H1 (cell line): ENCODE data around the gene RPUSD1. TPM values are rescaled to one million over a fixed set of nuclear protein-coding genes. Genes with fewer than 3 reads are reported as not detected.

Source experiments
- CTCF ChIA-PET: fragments of 300-600 bp; sonication (Branson Sonifier 250); formaldehyde crosslinking; loops from one replicate; lab custom pipeline; 2021; ENCODE audit not compliant: partially characterized antibody; lab: Charles Lee
- POLR2A ChIA-PET: fragments of 300-600 bp; sonication (Branson Sonifier 250); formaldehyde crosslinking; loops from one replicate; lab custom pipeline; 2021; ENCODE audit warnings: inconsistent platforms; ENCODE audit not compliant: partially characterized antibody; lab: Charles Lee
- DNase-seq, 2 experiments: peaks; one replicate each; pipeline versions ENCODE4 v3.0.0 to v3.0.0-alpha.2; 2010 to 2022; ENCODE audit warnings: low spot score in 2 of 2, low read depth in 1 of 2, mixed read lengths in 1 of 2
- FAIRE-seq: peaks from 2 replicates; lab custom pipeline; 2011; peaks lifted over from hg19 to GRCh38; lab: Jason Lieb, UNC
- H2AFZ ChIP-seq: 2 replicates; pipeline ENCODE4 v1.8.1; 2012; ENCODE audit warnings: low read length, inconsistent platforms
- H2AK5ac ChIP-seq: 2 replicates; pipeline ENCODE4 v1.6.1; 2013; ENCODE audit warnings: low read depth, low read length
- H2BK120ac ChIP-seq: replicated peaks from 2 replicates; pipeline ENCODE3; 2013; ENCODE audit warnings: low read depth, low read length, inconsistent platforms
- H2BK12ac ChIP-seq: 2 replicates; pipeline ENCODE4 v1.6.1; 2013; ENCODE audit warnings: low read depth, low read length
- H2BK15ac ChIP-seq: 2 replicates; pipeline ENCODE4 v1.6.1; 2013; ENCODE audit warnings: low read length
- H2BK20ac ChIP-seq: 2 replicates; pipeline ENCODE4 v1.6.1; 2013; ENCODE audit warnings: low read length
- H2BK5ac ChIP-seq: 2 replicates; pipeline ENCODE4 v1.6.1; 2013; ENCODE audit warnings: low read depth, low read length
- H3K14ac ChIP-seq: 2 replicates; pipeline ENCODE4 v1.6.1; 2013; ENCODE audit warnings: inconsistent platforms; ENCODE audit not compliant: insufficient read length
- H3K18ac ChIP-seq: 2 replicates; pipeline ENCODE4 v1.6.1; 2013; ENCODE audit warnings: low read length; ENCODE audit errors: extremely low read depth
- H3K23ac ChIP-seq: 2 replicates; pipeline ENCODE4 v1.6.1; 2013; ENCODE audit warnings: inconsistent platforms; ENCODE audit not compliant: insufficient read length
- H3K23me2 ChIP-seq: 2 replicates; pipeline ENCODE4 v1.6.1; 2013; ENCODE audit warnings: low read depth, low read length
- H3K27ac ChIP-seq: 2 replicates; pipeline ENCODE4 v1.6.1; 2011; ENCODE audit warnings: low read depth, low read length, inconsistent platforms
- H3K27me3 ChIP-seq, 4 experiments: replicated peaks in 1 of 4; 1 replicate in 1 of 4; 2 replicates in 3 of 4; pipeline versions ENCODE4 v1.6.1 to v1.8.1; 2011 to 2013; ENCODE audit warnings: low read length in 3 of 4, mild to moderate bottlenecking in 3 of 4, inconsistent platforms in 2 of 4, mixed read lengths in 2 of 4, moderate library complexity in 1 of 4; ENCODE audit not compliant: control insufficient read depth in 3 of 4, insufficient read depth in 3 of 4; ENCODE audit errors: extremely low read depth in 1 of 4
- H3K36me3 ChIP-seq, 4 experiments: 2 replicates each; pipeline versions ENCODE4 v1.6.1 to v1.8.1; 2011 to 2013; ENCODE audit warnings: mild to moderate bottlenecking in 4 of 4, low read length in 3 of 4, moderate library complexity in 2 of 4, control low read depth in 1 of 4, inconsistent platforms in 1 of 4; ENCODE audit not compliant: insufficient read depth in 4 of 4, control insufficient read depth in 2 of 4
- H3K4ac ChIP-seq: replicated peaks from 2 replicates; pipeline ENCODE3; 2013; ENCODE audit warnings: low read length, low read depth, mixed read lengths, inconsistent platforms; ENCODE audit not compliant: insufficient read length
- H3K4me1 ChIP-seq, 4 experiments: replicated peaks in 1 of 4; 1 replicate in 1 of 4; 2 replicates in 3 of 4; pipeline versions ENCODE4 v1.6.1 to v1.8.1; 2011 to 2013; ENCODE audit warnings: low read length in 3 of 4, inconsistent platforms in 2 of 4, mixed read lengths in 1 of 4; ENCODE audit not compliant: insufficient read depth in 4 of 4, control insufficient read depth in 3 of 4
- H3K4me2 ChIP-seq, 2 experiments: 2 replicates each; pipeline versions ENCODE4 v1.6.1 to v1.8.1; 2011 to 2013; ENCODE audit warnings: low read depth in 2 of 2, low read length in 2 of 2, control low read depth in 1 of 2, inconsistent platforms in 1 of 2, mild to moderate bottlenecking in 1 of 2; ENCODE audit not compliant: insufficient read depth in 1 of 2
- H3K4me3 ChIP-seq, 4 experiments: fragments of 200-600, 300-600 bp in 1 of 4; sonication (generic), shearing (Covaris generic), sonication (Bioruptor Twin) in 1 of 4; 2 replicates each; pipeline versions ENCODE4 v1.5.1 to v1.8.1; 2011 to 2016; ENCODE audit warnings: low read length in 4 of 4, low read depth in 3 of 4, control low read depth in 2 of 4, inconsistent platforms in 2 of 4, mild to moderate bottlenecking in 2 of 4, mixed read lengths in 1 of 4, moderate library complexity in 1 of 4; ENCODE audit not compliant: insufficient read depth in 2 of 4; ENCODE audit errors: extremely low read depth in 1 of 4
- H3K56ac ChIP-seq: replicated peaks from 2 replicates; pipeline ENCODE3; 2013; ENCODE audit warnings: low read depth, mild to moderate bottlenecking, mixed read lengths, low read length, inconsistent platforms; ENCODE audit not compliant: insufficient read length
- H3K79me1 ChIP-seq: 2 replicates; pipeline ENCODE4 v1.6.1; 2013; ENCODE audit warnings: low read depth, low read length, control low read depth
- H3K79me2 ChIP-seq, 2 experiments: 2 replicates each; pipeline versions ENCODE4 v1.6.1 to v1.8.1; 2012 to 2013; ENCODE audit warnings: low read length in 2 of 2, mild to moderate bottlenecking in 2 of 2, inconsistent platforms in 1 of 2; ENCODE audit not compliant: insufficient read depth in 2 of 2, control insufficient read depth in 1 of 2
- H3K9ac ChIP-seq, 4 experiments: replicated peaks in 1 of 4; 1 replicate in 1 of 4; 2 replicates in 3 of 4; pipeline versions ENCODE4 v1.6.1 to v1.8.1; 2011 to 2013; ENCODE audit warnings: low read depth in 3 of 4, low read length in 3 of 4, control low read depth in 2 of 4, mild to moderate bottlenecking in 2 of 4, moderate library complexity in 2 of 4, inconsistent platforms in 1 of 4; ENCODE audit errors: extremely low read depth in 1 of 4
- H3K9me3 ChIP-seq, 2 experiments: 2 replicates each; pipeline versions ENCODE4 v1.6.1 to v1.8.1; 2012 to 2013; ENCODE audit warnings: mild to moderate bottlenecking in 2 of 2, moderate library complexity in 2 of 2, control low read depth in 1 of 2, inconsistent platforms in 1 of 2, low read depth in 1 of 2, low read length in 1 of 2, mixed read lengths in 1 of 2; ENCODE audit not compliant: insufficient read depth in 2 of 2
- H4K20me1 ChIP-seq, 2 experiments: replicated peaks in 1 of 2; 2 replicates each; pipeline versions ENCODE3 to v1.8.1; 2011 to 2013; ENCODE audit warnings: inconsistent platforms in 2 of 2, low read length in 2 of 2, mild to moderate bottlenecking in 1 of 2; ENCODE audit not compliant: insufficient read depth in 2 of 2, control insufficient read depth in 1 of 2
- H4K5ac ChIP-seq: 2 replicates; pipeline ENCODE4 v1.6.1; 2013; ENCODE audit warnings: low read length, low read depth, mixed read lengths, inconsistent platforms; ENCODE audit not compliant: insufficient read length
- H4K8ac ChIP-seq: 2 replicates; pipeline ENCODE4 v1.8.0; 2013; ENCODE audit warnings: mild to moderate bottlenecking, moderate library complexity, low read length, inconsistent platforms; ENCODE audit not compliant: insufficient read depth; ENCODE audit errors: extremely low read depth
- H4K91ac ChIP-seq: replicated peaks from 2 replicates; pipeline ENCODE3; 2013; ENCODE audit warnings: low read length, mixed read lengths, inconsistent platforms; ENCODE audit not compliant: insufficient read length
- HDAC2 ChIP-seq, 2 experiments: fragments of 300-600 bp in 1 of 2; sonication (generic) in 1 of 2; IDR thresholded peaks; 2 replicates each; pipeline ENCODE4 v1.6.1; 2011 to 2012; ENCODE audit warnings: low read depth in 2 of 2, low read length in 2 of 2, mild to moderate bottlenecking in 2 of 2, moderate library complexity in 2 of 2, borderline replicate concordance in 1 of 2, inconsistent platforms in 1 of 2
- SP2 ChIP-seq: IDR thresholded peaks from 2 replicates; pipeline ENCODE4 v1.6.1; 2012; ENCODE audit warnings: mild to moderate bottlenecking, low read length, inconsistent platforms
- USF2 ChIP-seq: IDR thresholded peaks from 2 replicates; pipeline ENCODE4 v1.6.1; 2011; ENCODE audit warnings: low read length, improper control_type of control experiment
- WGBS, 2 experiments: shearing (Covaris generic) in 1 of 2; methylation state at CpG; one replicate each; pipeline versions ENCODE4 v1.1.6 to v1.1.7; 2013 to 2015; ENCODE audit warnings: low lambda C conversion rate in 2 of 2, mixed read lengths in 2 of 2, inconsistent platforms in 1 of 2, low coverage in 1 of 2, missing lambda C conversion rate in 1 of 2; ENCODE audit not compliant: insufficient replicate concordance in 2 of 2, insufficient coverage in 1 of 2, insufficient read length in 1 of 2; ENCODE audit errors: extremely low coverage in 1 of 2, missing lambda C conversion rate in 1 of 2; 5-methylcytosine and 5-hydroxymethylcytosine counted together
- polyA plus RNA-seq, 7 experiments: library from polyadenylated mRNA; depleted of rRNA in 3 of 7; stranded (reverse) in 5 of 7; unstranded in 2 of 7; fragments of >200 nt in 5 of 7; fragments of 200-250 nt in 2 of 7; gene quantifications; 1 replicate in 5 of 7; 2 replicates in 1 of 7; 4 replicates in 1 of 7; pipeline versions ENCODE4 v1.2.1 to v1.2.3, GENCODE V29; 2011 to 2013; ENCODE audit warnings: missing spikeins in 2 of 7, mixed read lengths in 2 of 7
- total RNA-seq: library from RNA; stranded (reverse); fragmentation: NEBNext Ultra II Directional; extraction: Animal tissue kit (Norgen Biotek cat#: 25700); gene quantifications from 2 replicates; pipeline ENCODE4 v1.2.1, GENCODE V29; 2021

Gene RPUSD1
- total and polyA plus RNA-seq, 2 of the 8 experiments (the other 6 are each of a cell fraction or from before 2014, with no cell fraction given): 32.2 to 61.8 TPM

- Histone ChIP-seq H4K8ac (no peak overlapping the region), H3K4me3 (no peak overlapping the region), H3K4me1 (peaks cover 0 to 5% (median under 1%) of the 10 kb centered on the region in 4 experiments; a peak in 2 of 7 replicates), H3K18ac (no peak overlapping the region), H3K79me1 (no peaks in the 10 kb centered on the region), H3K14ac (no peak overlapping the region), H2BK20ac (no peak overlapping the region), H3K56ac (no peak overlapping the region), H3K27me3 (peaks cover 0 to 3% (median under 1%) of the 10 kb centered on the region in 4 experiments; a peak in 3 of 7 replicates), H3K36me3 (peaks cover 0 to 6% (median 2%) of the 10 kb centered on the region in 4 experiments; a peak in 2 of 8 replicates), H2BK12ac (no peak overlapping the region), H2AK5ac (no peak overlapping the region), H3K4ac (no peak overlapping the region), H4K20me1 (peaks cover 4 to 13% of the 10 kb centered on the region in 2 experiments), H3K9ac (no peak overlapping the region), H2BK5ac (no peak overlapping the region), H4K5ac (no peak overlapping the region), H2BK120ac (no peak overlapping the region), H3K79me2 (no peaks in the 10 kb centered on the region), H2BK15ac (no peak overlapping the region), H3K27ac (no peak overlapping the region), H3K23me2 (no peaks in the 10 kb centered on the region; the same call in 1 of the 2 replicates), H3K4me2 (no peak overlapping the region), H3K9me3 (no peaks in the 10 kb centered on the region), H3K23ac (no peak overlapping the region), H4K91ac (no peak overlapping the region), H2AFZ (no peak overlapping the region)
- CTCF ChIA-PET: interaction anchor here (0.6 to 13.7 kb wide), 6 partner anchors 10 to 184 kb away, joined by 3 to 424 read pairs (median 46); partner anchors contain the start of genes ANTKMT, CCDC78, CIAO3 and HAGHL
- 85% methylated on average over 16 of the region's 19 CpGs; no CpG with 5 or more reads in 1 of the 2 experiments for WGBS, 2 experiments
- FAIRE-seq: no peak
- no peak for DNase-seq
- POLR2A ChIA-PET: interaction anchor here (0.6 to 1.5 kb wide), 5 partner anchors 11 to 66 kb away, joined by 3 to 4 read pairs (median 3); partner anchors contain the start of genes CIAO3 and METRN
- TF ChIP-seq HDAC2 (IDR thresholded peaks at IDR 0.05; ENCODE audit: borderline replicate concordance in 1 of 2, low read depth in 2 of 2, low read length in 2 of 2) (no peak), USF2 (no peak), SP2 (no peak)
Observed at GRCh38 chr16:781346-782010, 6.7 kb downstream of the RPUSD1 start.
